ENCODE data around the gene CFDP1. TPM values are rescaled to one million over a fixed set of nuclear protein-coding genes. Genes with fewer than 3 reads are reported as not detected.

The CFDP1 gene
- total and polyA plus RNA-seq, 12 donors = 40.6 to 129 (median 61.4) TPM

DNA sequence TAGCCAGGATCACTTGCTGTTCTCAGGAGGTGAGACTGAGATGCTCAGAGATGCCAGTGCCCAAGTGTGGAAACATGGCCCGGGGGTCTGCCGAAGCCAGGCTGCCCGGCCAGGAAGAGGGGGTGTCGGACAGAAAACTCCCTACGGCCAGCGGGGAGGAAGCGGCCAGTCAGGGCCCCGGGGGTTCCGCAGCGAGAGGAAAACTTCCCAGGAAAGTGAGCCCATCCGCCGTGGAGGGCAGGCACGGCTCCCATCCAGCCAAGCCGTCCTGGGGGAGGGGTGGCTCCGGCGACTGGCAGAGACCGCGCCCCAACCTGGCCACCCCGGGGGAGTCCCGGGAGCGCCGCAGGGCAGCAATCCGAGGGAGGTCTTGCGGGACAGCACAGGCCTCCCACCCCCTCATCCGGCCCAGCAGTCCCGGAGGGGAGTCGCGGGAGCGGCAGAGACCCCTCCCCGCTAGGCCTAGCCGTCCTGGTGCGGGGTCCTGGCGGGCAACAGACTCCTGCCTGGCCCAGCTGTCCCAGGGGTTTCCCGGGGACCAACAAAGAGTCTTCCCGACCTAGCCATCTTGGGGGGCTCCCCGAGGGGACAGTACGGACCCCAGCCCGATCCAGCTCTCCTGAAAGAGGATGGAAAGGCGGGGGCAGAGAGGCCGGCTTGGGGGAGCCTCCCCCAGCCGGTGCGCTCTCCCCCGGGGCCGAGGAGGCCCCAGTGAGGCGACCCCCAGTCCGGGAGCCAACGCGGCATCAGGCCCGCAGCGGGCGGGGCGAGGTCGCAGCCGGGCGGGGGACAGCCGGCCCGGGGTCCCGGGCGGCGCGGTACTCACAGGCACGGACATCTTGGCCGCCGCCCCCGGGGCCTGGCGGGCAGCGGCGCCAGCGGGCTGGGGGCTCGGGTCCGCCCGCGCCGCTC lies 168.0 kb downstream of the CFDP1 start:
- TF ChIP-seq, protein P1, sequence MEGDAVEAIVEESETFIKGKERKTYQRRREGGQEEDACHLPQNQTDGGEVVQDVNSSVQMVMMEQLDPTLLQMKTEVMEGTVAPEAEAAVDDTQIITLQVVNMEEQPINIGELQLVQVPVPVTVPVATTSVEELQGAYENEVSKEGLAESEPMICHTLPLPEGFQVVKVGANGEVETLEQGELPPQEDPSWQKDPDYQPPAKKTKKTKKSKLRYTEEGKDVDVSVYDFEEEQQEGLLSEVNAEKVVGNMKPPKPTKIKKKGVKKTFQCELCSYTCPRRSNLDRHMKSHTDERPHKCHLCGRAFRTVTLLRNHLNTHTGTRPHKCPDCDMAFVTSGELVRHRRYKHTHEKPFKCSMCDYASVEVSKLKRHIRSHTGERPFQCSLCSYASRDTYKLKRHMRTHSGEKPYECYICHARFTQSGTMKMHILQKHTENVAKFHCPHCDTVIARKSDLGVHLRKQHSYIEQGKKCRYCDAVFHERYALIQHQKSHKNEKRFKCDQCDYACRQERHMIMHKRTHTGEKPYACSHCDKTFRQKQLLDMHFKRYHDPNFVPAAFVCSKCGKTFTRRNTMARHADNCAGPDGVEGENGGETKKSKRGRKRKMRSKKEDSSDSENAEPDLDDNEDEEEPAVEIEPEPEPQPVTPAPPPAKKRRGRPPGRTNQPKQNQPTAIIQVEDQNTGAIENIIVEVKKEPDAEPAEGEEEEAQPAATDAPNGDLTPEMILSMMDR (IDR thresholded peaks at IDR 0.05) = no peak
- no peak for TF ChIP-seq POLR2A (IDR thresholded peaks at IDR 0.05)
- DNase-seq = peak in 4 of 7 donors; percentile 66 to 70 (median 68)
- Histone ChIP-seq H3K27ac (peak overlapping the region; percentile 60 to 97 (median 87)), H3K9me3 (replicated peaks in 1 of 3) (no peaks in the 10 kb centered on the region), H3K4me3 (peak overlapping the region; percentile 39 to 100 (median 56)), H3K27me3 (no peaks in the 10 kb centered on the region), H3K4me1 (replicated peaks in 1 of 2) (peaks cover 45 to 66% of the 10 kb centered on the region in 2 donors), H3K36me3 (replicated peaks in 1 of 2) (no peaks in the 10 kb centered on the region)
- intact Hi-C loops (cut with DNase I) = no loop called here
- WGBS, 4 donors = 1% methylated on average over 63 to 74 of the region's 74 CpGs; no CpG with 5 or more reads in 2 of the 4 donors

DNA sequence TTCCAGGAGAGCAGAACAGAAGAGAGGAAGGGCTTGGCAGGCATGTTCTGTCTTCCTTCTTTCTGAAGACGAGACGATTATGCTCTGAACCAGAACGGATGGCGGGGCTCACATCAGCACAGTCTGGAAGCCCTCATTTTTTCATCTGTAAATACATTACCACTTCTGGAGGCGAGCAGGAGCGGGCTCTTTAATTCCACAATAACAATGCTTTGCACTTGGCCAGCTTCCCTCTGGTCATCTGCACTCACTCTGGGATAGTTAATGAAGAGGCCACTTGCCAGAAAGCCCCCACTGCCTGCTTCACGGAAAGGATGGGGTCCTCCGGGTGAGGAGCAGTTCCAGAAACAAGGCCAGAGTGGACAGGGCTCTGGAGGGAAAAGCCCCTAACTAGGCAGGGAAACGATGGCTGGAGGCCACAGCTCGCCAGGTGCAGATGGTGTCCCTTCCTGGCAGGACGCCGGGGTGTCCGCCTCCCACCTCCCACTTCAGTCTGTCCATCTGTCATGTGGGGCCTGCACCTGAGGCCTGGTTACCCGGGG lies 168.8 kb downstream of the CFDP1 start:
- Histone ChIP-seq H3K4me1 (replicated peaks in 1 of 2) (peaks cover 45 to 67% of the 10 kb centered on the region in 2 donors), H3K27me3 (no peaks in the 10 kb centered on the region), H3K4me3 (peak overlapping the region in 3 of 4 donors; percentile 39 to 100 (median 39)), H3K9me3 (replicated peaks in 1 of 3) (no peaks in the 10 kb centered on the region), H3K27ac (peak overlapping the region; percentile 52 to 97 (median 87)), H3K36me3 (replicated peaks in 1 of 2) (no peaks in the 10 kb centered on the region)
- 18 to 29% (median 21%) methylated on average over 7 to 14 of the region's 14 CpGs for WGBS, 4 donors
- TF ChIP-seq POLR2A (IDR thresholded peaks at IDR 0.05) = no peak
- TF ChIP-seq, protein P1 (IDR thresholded peaks at IDR 0.05) = no peak
- peak in 5 of 7 donors; percentile 45 to 67 (median 55) for DNase-seq
- intact Hi-C loops (cut with DNase I) = no loop called here

DNA sequence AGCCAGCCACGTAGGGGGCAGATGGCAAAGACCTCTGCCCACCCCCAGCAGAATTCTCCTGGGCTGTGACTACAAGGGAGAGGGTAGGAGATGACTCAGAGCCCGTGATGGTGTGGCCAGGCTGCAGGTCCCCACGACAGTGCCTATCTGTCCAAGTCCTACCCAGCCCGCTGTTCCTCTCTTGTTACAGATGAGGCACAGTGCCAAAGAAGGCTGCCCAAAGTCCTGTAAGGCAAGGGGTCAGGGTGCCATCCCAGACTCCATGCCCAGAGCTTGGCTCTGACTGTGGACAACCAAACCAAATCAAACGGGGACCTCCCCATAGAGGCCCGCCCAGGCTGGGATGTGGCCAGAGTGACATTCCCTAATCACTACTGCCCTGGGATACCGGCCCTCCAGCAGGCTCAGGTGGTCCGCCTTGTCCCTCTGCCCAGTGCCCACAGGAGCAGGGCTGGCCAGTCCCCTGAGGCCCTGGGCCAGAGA lies 169.3 kb downstream of the CFDP1 start:
- Histone ChIP-seq H3K27me3 (no peaks in the 10 kb centered on the region), H3K9me3 (replicated peaks in 1 of 3) (no peaks in the 10 kb centered on the region), H3K4me1 (replicated peaks in 1 of 2) (peaks cover 45 to 67% of the 10 kb centered on the region in 2 donors), H3K27ac (peak overlapping the region; percentile 12 to 97 (median 87)), H3K4me3 (peak overlapping the region in 1 of 4 donors; percentile 100), H3K36me3 (replicated peaks in 1 of 2) (no peaks in the 10 kb centered on the region)
- DNase-seq = peak; percentile 82 to 94 (median 92)
- TF ChIP-seq, protein P1 (IDR thresholded peaks at IDR 0.05) = no peak
- peak in 1 of 2 donors; percentile 74 for TF ChIP-seq POLR2A (IDR thresholded peaks at IDR 0.05)
- intact Hi-C loops (cut with DNase I) = no loop called here
- 25 to 40% (median 35%) methylated on average over 1 to 8 of the region's 8 CpGs for WGBS, 4 donors

Data from adrenal gland (tissue), 12 donors.